GM21526 (cell line): ENCODE data around the gene DIAPH3.

Source experiments
- ATAC-seq: cut with Tn5 transposase; IDR thresholded peaks from one replicate; pipeline ENCODE4 v1.9.1; 2021; ENCODE audit warnings: moderate library complexity; ENCODE audit not compliant: unreplicated experiment, low FRiP score

Gene DIAPH3

GRCh38 chr13:59963827-59964226, 199.9 kb downstream of the DIAPH3 start:
- no peak for ATAC-seq

GRCh38 chr13:59963383-59963782, 200.3 kb downstream of the DIAPH3 start:
- ATAC-seq = no peak

GRCh38 chr13:59962343-59962742, 201.4 kb downstream of the DIAPH3 start:
- no peak for ATAC-seq

GRCh38 chr13:59960683-59961082, 203.0 kb downstream of the DIAPH3 start:
- no peak for ATAC-seq

- no peak for ATAC-seq
These were observed 206.3 kb downstream of the DIAPH3 start for GRCh38 chr13:59957438-59957837.

- ATAC-seq = no peak
These were observed 209.1 kb downstream of the DIAPH3 start for GRCh38 chr13:59954601-59955000.

- no peak for ATAC-seq
These were observed 212.7 kb downstream of the DIAPH3 start for GRCh38 chr13:59951011-59951410.

- no peak for ATAC-seq
These were observed 213.5 kb downstream of the DIAPH3 start for GRCh38 chr13:59950266-59950665.

GRCh38 chr13:59948686-59949085, 215.0 kb downstream of the DIAPH3 start:
- no peak for ATAC-seq

GRCh38 chr13:59946944-59947343, 216.8 kb downstream of the DIAPH3 start:
- ATAC-seq = no peak

GRCh38 chr13:59931621-59932020, 232.1 kb downstream of the DIAPH3 start:
- no peak for ATAC-seq

- no peak for ATAC-seq
These were observed 239.5 kb downstream of the DIAPH3 start for GRCh38 chr13:59924256-59924655.

- ATAC-seq = no peak
These were observed 248.5 kb downstream of the DIAPH3 start for GRCh38 chr13:59915252-59915651.

GRCh38 chr13:59914556-59914955, 249.2 kb downstream of the DIAPH3 start:
- ATAC-seq = no peak

- no peak for ATAC-seq
These were observed 257.2 kb downstream of the DIAPH3 start for GRCh38 chr13:59906413-59907049.

GRCh38 chr13:59901191-59901590, 262.5 kb downstream of the DIAPH3 start:
- ATAC-seq = no peak

GRCh38 chr13:59898066-59898465, 265.7 kb downstream of the DIAPH3 start:
- ATAC-seq = no peak

- ATAC-seq = no peak
These were observed 270.5 kb downstream of the DIAPH3 start for GRCh38 chr13:59893266-59893665.

- no peak for ATAC-seq
These were observed 272.7 kb downstream of the DIAPH3 start for GRCh38 chr13:59891053-59891452.

GRCh38 chr13:59890054-59890453, 273.7 kb downstream of the DIAPH3 start:
- no peak for ATAC-seq

- ATAC-seq = no peak
These were observed 275.3 kb downstream of the DIAPH3 start for GRCh38 chr13:59888408-59888807.

GRCh38 chr13:59885076-59885475, 278.7 kb downstream of the DIAPH3 start:
- ATAC-seq = no peak

- ATAC-seq = no peak
These were observed 279.8 kb downstream of the DIAPH3 start for GRCh38 chr13:59883885-59884284.
